IMR-90 (cell line): ENCODE data around the gene DPAGT1. TPM values are rescaled to one million over a fixed set of nuclear protein-coding genes. Genes with fewer than 3 reads are reported as not detected.

Source experiments
- ATAC-seq: fragments of 200-7000 bp; cut with Tn5 transposase; 2 replicates; pipeline ENCODE4 v1.9.1; 2020; ENCODE audit warnings: low read depth, mild to moderate bottlenecking, moderate library complexity
- BruUV-seq: library from RNA; stranded (reverse); fragments of 400-500 nt; replicated peaks from 2 replicates; lab custom pipeline; 2021; lab: Mats Ljungman, UMichigan
- CTCF ChIA-PET: fragments of 300-600 bp; formaldehyde crosslinking; extraction: SDS; loops from one replicate; lab custom pipeline; 2021; ENCODE audit warnings: antibody characterized with exemption; lab: Yijun Ruan, JAX
- POLR2A ChIA-PET: fragments of 300-600 bp; sonication (Branson Sonifier 250); formaldehyde crosslinking; loops from one replicate; lab custom pipeline; 2022; ENCODE audit warnings: antibody characterized with exemption; ENCODE audit not compliant: unreplicated experiment; lab: Charles Lee
- DNase-seq: peaks from one replicate; pipeline ENCODE4 v3.0.0; 2013
- H2AFZ ChIP-seq: replicated peaks from 2 replicates; pipeline ENCODE3; 2013; ENCODE audit warnings: low read length, mild to moderate bottlenecking; ENCODE audit not compliant: poor library complexity
- H2AK5ac ChIP-seq: 2 replicates; pipeline ENCODE4 v1.6.1; 2013; ENCODE audit warnings: low read depth, low read length, inconsistent platforms
- H2AK9ac ChIP-seq: replicated peaks from 2 replicates; pipeline ENCODE3; 2013; ENCODE audit warnings: mild to moderate bottlenecking, low read depth, low read length, moderate library complexity; ENCODE audit not compliant: poor library complexity
- H2BK120ac ChIP-seq: 2 replicates; pipeline ENCODE4 v1.6.1; 2013; ENCODE audit warnings: low read depth, low read length, inconsistent platforms
- H2BK15ac ChIP-seq: 3 replicates; pipeline ENCODE4 v1.6.1; 2013; ENCODE audit warnings: low read depth, low read length, inconsistent platforms
- H2BK20ac ChIP-seq: 2 replicates; pipeline ENCODE4 v1.6.1; 2013; ENCODE audit warnings: low read depth, mild to moderate bottlenecking, inconsistent platforms, low read length, moderate library complexity
- H2BK5ac ChIP-seq: 2 replicates; pipeline ENCODE4 v1.6.1; 2013; ENCODE audit warnings: mild to moderate bottlenecking, low read depth, low read length, inconsistent platforms; ENCODE audit not compliant: poor library complexity, severe bottlenecking
- H3K14ac ChIP-seq: replicated peaks from 2 replicates; pipeline ENCODE4 v1.6.1; 2013; ENCODE audit warnings: low read depth, low read length, inconsistent platforms
- H3K18ac ChIP-seq: 2 replicates; pipeline ENCODE4 v1.6.1; 2013; ENCODE audit warnings: low read depth, low read length, control low read depth
- H3K23ac ChIP-seq: 2 replicates; pipeline ENCODE4 v1.6.1; 2013; ENCODE audit warnings: low read depth, low read length, inconsistent platforms
- H3K27ac ChIP-seq: 2 replicates; pipeline ENCODE4 v1.5.1; 2013; ENCODE audit warnings: mild to moderate bottlenecking, control low read depth, low read length; ENCODE audit not compliant: insufficient read depth
- H3K27me3 ChIP-seq: 2 replicates; pipeline ENCODE4 v1.6.1; 2013; ENCODE audit warnings: low read length; ENCODE audit not compliant: control insufficient read depth, insufficient read depth
- H3K36me3 ChIP-seq: 2 replicates; pipeline ENCODE4 v1.6.1; 2013; ENCODE audit warnings: low read length, mixed read lengths; ENCODE audit not compliant: control insufficient read depth, insufficient read depth
- H3K4ac ChIP-seq: 2 replicates; pipeline ENCODE4 v1.6.1; 2013; ENCODE audit warnings: low read depth, low read length, inconsistent platforms
- H3K4me1 ChIP-seq: 2 replicates; pipeline ENCODE4 v1.6.1; 2013; ENCODE audit warnings: low read length, mixed read lengths; ENCODE audit not compliant: control insufficient read depth, insufficient read depth
- H3K4me2 ChIP-seq: 2 replicates; pipeline ENCODE4 v1.6.1; 2013; ENCODE audit warnings: low read depth, mild to moderate bottlenecking, control low read depth, low read length, moderate library complexity
- H3K4me3 ChIP-seq: 2 replicates; pipeline ENCODE4 v1.5.1; 2013; ENCODE audit warnings: low read depth, mild to moderate bottlenecking, control low read depth, low read length, moderate library complexity; ENCODE audit not compliant: insufficient read depth
- H3K56ac ChIP-seq: 2 replicates; pipeline ENCODE4 v1.6.1; 2013; ENCODE audit warnings: low read length, inconsistent platforms; ENCODE audit not compliant: insufficient read depth; ENCODE audit errors: extremely low read depth
- H3K79me1 ChIP-seq, 2 experiments: 2 replicates each; pipeline ENCODE4 v1.6.1; 2013; ENCODE audit warnings: low read length in 2 of 2, inconsistent platforms in 1 of 2, low read depth in 1 of 2
- H3K9ac ChIP-seq: 2 replicates; pipeline ENCODE4 v1.6.1; 2013; ENCODE audit warnings: low read depth, low read length, control low read depth
- H3K9me1 ChIP-seq: 2 replicates; pipeline ENCODE4 v1.6.1; 2013; ENCODE audit warnings: low read length, inconsistent platforms; ENCODE audit not compliant: insufficient read depth
- H3K9me3 ChIP-seq: 2 replicates; pipeline ENCODE4 v1.6.1; 2013; ENCODE audit warnings: low read length; ENCODE audit not compliant: control insufficient read depth, insufficient read depth
- H4K20me1 ChIP-seq: 2 replicates; pipeline ENCODE4 v1.6.1; 2013; ENCODE audit warnings: low read length, inconsistent platforms; ENCODE audit not compliant: insufficient read depth
- H4K5ac ChIP-seq: 2 replicates; pipeline ENCODE4 v1.6.1; 2013; ENCODE audit warnings: mild to moderate bottlenecking, low read depth, low read length, control low read depth
- H4K8ac ChIP-seq, 2 experiments: 2 replicates each; pipeline ENCODE4 v1.6.1; 2013; ENCODE audit warnings: low read depth in 2 of 2, low read length in 2 of 2, control low read depth in 1 of 2, inconsistent platforms in 1 of 2
- H4K91ac ChIP-seq: 2 replicates; pipeline ENCODE4 v1.6.1; 2013; ENCODE audit warnings: low read depth, low read length, inconsistent platforms; ENCODE audit not compliant: insufficient read depth
- CEBPB ChIP-seq: IDR thresholded peaks from 2 replicates; pipeline ENCODE4 v1.6.1; 2012; ENCODE audit warnings: low read depth, low read length, improper control_type of control experiment
- CHD1 ChIP-seq: IDR thresholded peaks from 2 replicates; pipeline ENCODE4 v1.6.1; 2012; ENCODE audit warnings: low read depth, low read length, improper control_type of control experiment
- CTCF ChIP-seq: conservative IDR thresholded peaks from 2 replicates; pipeline ENCODE4 v1.5.1; 2012; ENCODE audit warnings: mild to moderate bottlenecking, low read depth, low read length, improper control_type of control experiment
- MAFK ChIP-seq: IDR thresholded peaks from 2 replicates; pipeline ENCODE4 v1.6.1; 2012; ENCODE audit warnings: low read depth, low read length, improper control_type of control experiment
- MAZ ChIP-seq: IDR thresholded peaks from 2 replicates; pipeline ENCODE4 v1.6.1; 2012; ENCODE audit warnings: low read depth, mild to moderate bottlenecking, low read length, improper control_type of control experiment, moderate library complexity, borderline replicate concordance
- MXI1 ChIP-seq: IDR thresholded peaks from 2 replicates; pipeline ENCODE4 v1.6.1; 2012; ENCODE audit warnings: low read depth, mild to moderate bottlenecking, low read length, moderate library complexity, borderline replicate concordance
- NFE2L2 ChIP-seq: fragments of 150-350 bp; IDR thresholded peaks from 2 replicates; pipeline ENCODE4 v1.6.1; 2016; ENCODE audit warnings: low read depth, mild to moderate bottlenecking, low read length
- POLR2A ChIP-seq: IDR thresholded peaks from 2 replicates; pipeline ENCODE4 v1.6.1; 2012; ENCODE audit warnings: mild to moderate bottlenecking, low read depth, low read length
- RAD21 ChIP-seq: IDR thresholded peaks from 2 replicates; pipeline ENCODE4 v1.6.1; 2012; ENCODE audit warnings: low read length, improper control_type of control experiment
- RCOR1 ChIP-seq: IDR thresholded peaks from 2 replicates; pipeline ENCODE4 v1.6.1; 2012; ENCODE audit warnings: mild to moderate bottlenecking, low read length, improper control_type of control experiment; ENCODE audit not compliant: insufficient replicate concordance
- SMC3 ChIP-seq: fragments of 150-350 bp; IDR thresholded peaks from 2 replicates; pipeline ENCODE4 v1.6.1; 2016; ENCODE audit warnings: low read depth, mild to moderate bottlenecking, antibody characterized with exemption, low read length, moderate library complexity
- USF2 ChIP-seq: fragments of 150-350 bp; IDR thresholded peaks from 2 replicates; pipeline ENCODE4 v1.6.1; 2017; ENCODE audit warnings: mild to moderate bottlenecking, antibody characterized with exemption, low read length, low read depth
- WGBS, 2 experiments: methylation state at CpG; one replicate each; pipeline versions ENCODE4 v1.1.5 to v1.1.7; 2013; ENCODE audit warnings: missing lambda C conversion rate in 2 of 2; ENCODE audit not compliant: insufficient read length in 1 of 2; ENCODE audit errors: extremely low coverage in 2 of 2; 5-methylcytosine and 5-hydroxymethylcytosine counted together
- dilution Hi-C: fragments of 300-500 bp; cut with HindIII; formaldehyde crosslinking; loops from one replicate; pipeline ENCODE4 v1.14.3; 2018; ENCODE audit warnings: low sequenced_read_pairs; ENCODE audit not compliant: unreplicated experiment
- in situ Hi-C: fragments of 300-500 bp; cut with MboI; formaldehyde crosslinking; loops from 3 replicates; pipeline ENCODE4 v1.14.3; 2019; ENCODE audit warnings: low sequenced_read_pairs, inconsistent platforms, mixed read lengths
- intact Hi-C: fragments of 100-400 bp; cut with micrococcal nuclease; formaldehyde crosslinking; loops from 2 replicates; pipeline ENCODE4 v1.10.0; 2022
- polyA plus RNA-seq, 3 experiments: library from polyadenylated mRNA; depleted of rRNA; stranded (reverse); fragments of >200 nt; gene quantifications; 2 replicates each; pipeline ENCODE4 v1.2.3, GENCODE V29; 2012; ENCODE audit warnings: low replicate concordance in 1 of 3
- total RNA-seq: library from RNA; depleted of rRNA; stranded (reverse); fragments of >200 nt; gene quantifications from 2 replicates; pipeline ENCODE4 v1.2.3, GENCODE V29; 2012

Gene DPAGT1
- total and polyA plus RNA-seq, 2 of the 4 experiments (the other 2 are of a cell fraction): 15.2 to 53.4 TPM

- H4K5ac ChIP-seq: no peak overlapping the region
- no peak overlapping the region for H2BK20ac ChIP-seq
- H2BK15ac ChIP-seq: no peak overlapping the region
- no peak overlapping the region for H2BK5ac ChIP-seq
- no peak overlapping the region for H3K14ac ChIP-seq
- no peak overlapping the region for H3K23ac ChIP-seq
- H2BK120ac ChIP-seq: no peak overlapping the region
- intact Hi-C loops (no loop called here), in situ Hi-C loops (no loop called here), dilution Hi-C loops (no loop called here)
- H2AK5ac ChIP-seq: no peak overlapping the region
- H3K18ac ChIP-seq: no peak overlapping the region
- no peaks in the 10 kb centered on the region for H3K27me3 ChIP-seq
- no peak for DNase-seq
- no peak overlapping the region for H3K4me3 ChIP-seq
- POLR2A ChIA-PET: no interaction called here
- H3K9ac ChIP-seq: no peak overlapping the region
- no peak overlapping the region for H2AFZ ChIP-seq
- no peaks in the 10 kb centered on the region; the same call in 1 of the 2 replicates for H3K36me3 ChIP-seq
- H3K79me1 ChIP-seq: peaks cover 14 to 37% of the 10 kb centered on the region in 2 experiments
- H3K27ac ChIP-seq: no peak overlapping the region
- H4K20me1 ChIP-seq: no peaks in the 10 kb centered on the region
- no peak for ATAC-seq
- H3K4ac ChIP-seq: no peak overlapping the region
- WGBS, 2 experiments: 76% methylated on average over 2 of the region's 3 CpGs; no CpG with 5 or more reads in 1 of the 2 experiments
- H2AK9ac ChIP-seq: no peak overlapping the region
- no peak overlapping the region for H4K8ac ChIP-seq
- peaks cover 3% of the 10 kb centered on the region; the same call in 1 of the 2 replicates for H3K9me1 ChIP-seq
- TF ChIP-seq MAZ: no peak
- no peak for TF ChIP-seq NFE2L2
- no peak for TF ChIP-seq SMC3
- no peak for TF ChIP-seq USF2
- TF ChIP-seq MXI1: no peak
- TF ChIP-seq CEBPB: no peak
- no peak for TF ChIP-seq MAFK
- no peak for TF ChIP-seq RAD21
- no peak for TF ChIP-seq CHD1
- no peak for TF ChIP-seq POLR2A
- TF ChIP-seq CTCF: no peak
- TF ChIP-seq RCOR1: no peak
- no peak overlapping the region for H3K4me2 ChIP-seq
- H3K4me1 ChIP-seq: peaks cover 6% of the 10 kb centered on the region
- H3K56ac ChIP-seq: no peak overlapping the region
- H3K9me3 ChIP-seq: no peaks in the 10 kb centered on the region
- BruUV-seq: no TSS peak
- no peak overlapping the region for H4K91ac ChIP-seq
- CTCF ChIA-PET: no interaction called here
Measured at GRCh38 chr11:119061256-119061655, 40.4 kb downstream of the DPAGT1 start.
